Hematopoietic multipotent progenitor cell treated with erythropoietin and hydrocortisone succinate and interleukin-3 and kit ligand, for 4 days (in vitro differentiated cells): ENCODE results near the gene OR8D2.

Source experiments
- DNase-seq: peaks from one replicate; pipeline ENCODE4 v3.0.0-alpha.2; 2015

The OR8D2 gene

GRCh38 chr11:124320097-124320496 is at the start of gene OR8D2:
Gene OR8D2 (minus strand): TSS chr11:124320197. CDS start chr11:124320197, 0 bp downstream.
- DNase-seq: no peak

GRCh38 chr11:124359566-124359965 is 39.6 kb upstream of the OR8D2 start:
- DNase-seq: no peak

- DNase-seq: no peak
Observed at GRCh38 chr11:124346311-124346955, 26.4 kb upstream of the OR8D2 start.

GRCh38 chr11:124344346-124344745 is 24.3 kb upstream of the OR8D2 start:
- no peak for DNase-seq

- no peak for DNase-seq
Observed at GRCh38 chr11:124340142-124340447, 20.1 kb upstream of the OR8D2 start.

- peak; percentile 55 for DNase-seq
Observed at GRCh38 chr11:124339396-124340141, 19.6 kb upstream of the OR8D2 start.

GRCh38 chr11:124331873-124332272 is 11.9 kb upstream of the OR8D2 start:
- no peak for DNase-seq

- peak; percentile 53 for DNase-seq
Observed at GRCh38 chr11:124329787-124330478, 9.9 kb upstream of the OR8D2 start.

- no peak for DNase-seq
Observed at GRCh38 chr11:124327775-124328174, 7.8 kb upstream of the OR8D2 start.

GRCh38 chr11:124322356-124322755 is 2.4 kb upstream of the OR8D2 start:
- DNase-seq: no peak

GRCh38 chr11:124315052-124315451 is 4.9 kb downstream of the OR8D2 start:
- DNase-seq: no peak

- DNase-seq: no peak
Observed at GRCh38 chr11:124313849-124314248, 6.1 kb downstream of the OR8D2 start, which contains the start of gene OR8D1. Gene OR8D1 (minus strand): TSS chr11:124313949. CDS start chr11:124310766, 3,183 bp downstream.

GRCh38 chr11:124313131-124313530 is 6.9 kb downstream of the OR8D2 start:
- no peak for DNase-seq

GRCh38 chr11:124311670-124312069 is 8.3 kb downstream of the OR8D2 start:
- no peak for DNase-seq

GRCh38 chr11:124311269-124311668 is 8.7 kb downstream of the OR8D2 start:
- DNase-seq: no peak

- DNase-seq: no peak
Observed at GRCh38 chr11:124310721-124311120, 9.3 kb downstream of the OR8D2 start.

GRCh38 chr11:124307093-124307492 is 12.9 kb downstream of the OR8D2 start:
- DNase-seq: no peak

- no peak for DNase-seq
Observed at GRCh38 chr11:124302347-124303125, 17.5 kb downstream of the OR8D2 start.

- DNase-seq: no peak
Observed at GRCh38 chr11:124301548-124301947, 18.4 kb downstream of the OR8D2 start.

GRCh38 chr11:124297921-124298320 is 22.1 kb downstream of the OR8D2 start:
- DNase-seq: no peak

- no peak for DNase-seq
Observed at GRCh38 chr11:124296016-124296415, 24.0 kb downstream of the OR8D2 start.

GRCh38 chr11:124294687-124295086 is 25.3 kb downstream of the OR8D2 start:
- peak; percentile 43 for DNase-seq
